Measurements from ENCODE around the gene COL15A1.
A peak's percentile ranks its signal among the peaks of the same experiment; 100 is the strongest.

The COL15A1 gene

DNA sequence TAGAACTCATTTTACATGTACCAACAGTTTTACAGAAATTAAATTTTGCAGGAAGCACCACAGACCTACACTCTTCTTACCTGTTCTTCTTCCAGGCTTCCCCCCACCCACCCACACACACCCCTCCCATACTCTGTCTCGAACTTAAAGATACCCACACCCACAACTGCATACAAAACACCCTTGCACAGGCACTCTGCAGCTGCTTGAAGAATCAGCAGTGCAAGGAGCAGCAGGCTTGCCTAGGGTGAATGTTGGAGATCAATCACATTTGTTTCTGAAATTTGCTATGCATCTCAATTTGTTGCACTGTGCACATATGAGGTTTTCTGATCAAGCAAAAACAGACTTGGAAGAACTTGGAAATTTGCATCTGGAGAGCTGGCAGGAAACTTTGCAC is 83.7 kb downstream of the COL15A1 start:
- H3K23ac ChIP-seq (ENCODE audit: low read length) = no peak overlapping the region
- no peak overlapping the region for H3K4ac ChIP-seq (ENCODE audit: low read depth, low read length)
- H3K4me1 ChIP-seq (ENCODE audit: control insufficient read depth in 1 of 2, insufficient read depth in 2 of 2, low read length in 2 of 2) = peaks cover 4 to 7% of the 10 kb centered on the region in 2 experiments
- H3K9me3 ChIP-seq (ENCODE audit: insufficient read depth, low read depth, low read length) = peaks cover 3% of the 10 kb centered on the region
- H3K4me3 ChIP-seq (ENCODE audit: low read depth, low read length) = no peak overlapping the region
- H3K79me2 ChIP-seq (ENCODE audit: control insufficient read depth, insufficient read depth, low read length, poor library complexity) = no peaks in the 10 kb centered on the region
- H2AK5ac ChIP-seq (ENCODE audit: low read length) = no peak overlapping the region
- WGBS (ENCODE audit: extremely low coverage, insufficient coverage, insufficient read length) = no CpG with 5 or more reads among the region's 1 CpG
- no peak overlapping the region for H3K4me2 ChIP-seq (ENCODE audit: low read length)
- no peak overlapping the region for H2BK5ac ChIP-seq (ENCODE audit: low read depth, low read length, poor library complexity)
- no peak overlapping the region for H4K12ac ChIP-seq (ENCODE audit: low read depth, low read length)
- H3K14ac ChIP-seq (ENCODE audit: low read length) = no peak overlapping the region
- no peak overlapping the region for H4K91ac ChIP-seq (ENCODE audit: low read depth, low read length)
- no peak overlapping the region for H3K9ac ChIP-seq (ENCODE audit: low read length)
- H4K8ac ChIP-seq (ENCODE audit: low read depth, low read length) = no peak overlapping the region
- H3K79me1 ChIP-seq (ENCODE audit: low read length) = peaks cover 9% of the 10 kb centered on the region
- H3K36me3 ChIP-seq (ENCODE audit: control insufficient read depth in 1 of 2, insufficient read depth in 2 of 2, low read length in 2 of 2) = no peaks in the 10 kb centered on the region
- no peak overlapping the region for H2AFZ ChIP-seq (ENCODE audit: insufficient read depth, low read length, poor library complexity)
- no peak for DNase-seq
- H3K27me3 ChIP-seq (ENCODE audit: insufficient read depth, low read length) = no peaks in the 10 kb centered on the region
- no peak overlapping the region for H3K27ac ChIP-seq (ENCODE audit: low read depth, low read length)
- no peak overlapping the region for H2BK12ac ChIP-seq (ENCODE audit: low read length)
- no peak overlapping the region for H2BK120ac ChIP-seq (ENCODE audit: insufficient read depth, low read length, poor library complexity)
- H3K18ac ChIP-seq (ENCODE audit: low read length) = no peak overlapping the region

DNA sequence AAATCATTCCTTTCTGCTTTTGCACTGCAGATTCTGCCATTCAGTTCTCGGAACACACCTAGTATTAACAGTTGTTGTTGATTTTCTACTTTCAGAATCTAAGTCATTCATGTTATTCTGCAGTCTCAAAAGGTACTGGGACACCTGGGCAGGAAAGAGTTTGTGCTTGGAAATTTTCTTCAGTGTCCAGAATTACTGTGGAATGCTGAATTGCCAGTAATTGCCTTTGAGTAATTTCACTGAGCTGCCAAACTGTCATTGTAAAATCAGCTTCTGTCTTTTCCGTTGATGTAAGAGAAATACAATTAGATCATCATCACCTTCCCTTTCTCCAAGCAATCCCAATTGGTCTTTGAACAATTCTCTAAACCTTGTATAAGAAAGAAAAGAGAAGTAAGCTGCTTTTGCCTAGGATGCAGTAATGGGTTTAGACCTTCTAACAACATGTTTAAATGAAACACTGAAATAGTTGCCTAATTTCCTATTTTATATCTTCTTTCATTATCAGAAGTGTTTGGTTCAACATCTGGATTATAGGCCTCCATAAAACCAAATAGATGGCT is 85.5 kb downstream of the COL15A1 start:
- Histone ChIP-seq H3K4me3 (ENCODE audit: low read depth, low read length) (no peak overlapping the region), H3K4ac (ENCODE audit: low read depth, low read length) (no peak overlapping the region), H4K91ac (ENCODE audit: low read depth, low read length) (peak overlapping the region; percentile 32), H3K14ac (ENCODE audit: low read length) (no peak overlapping the region), H2AFZ (ENCODE audit: insufficient read depth, low read length, poor library complexity) (no peak overlapping the region), H3K79me2 (ENCODE audit: control insufficient read depth, insufficient read depth, low read length, poor library complexity) (no peaks in the 10 kb centered on the region), H3K79me1 (ENCODE audit: low read length) (peaks cover 7% of the 10 kb centered on the region), H3K18ac (ENCODE audit: low read length) (no peak overlapping the region), H3K23ac (ENCODE audit: low read length) (no peak overlapping the region), H3K27me3 (ENCODE audit: insufficient read depth, low read length) (no peaks in the 10 kb centered on the region), H4K8ac (ENCODE audit: low read depth, low read length) (no peak overlapping the region), H3K9ac (ENCODE audit: low read length) (no peak overlapping the region), H2BK5ac (ENCODE audit: low read depth, low read length, poor library complexity) (no peak overlapping the region), H3K9me3 (ENCODE audit: insufficient read depth, low read depth, low read length) (peaks cover 3% of the 10 kb centered on the region), H2AK5ac (ENCODE audit: low read length) (no peak overlapping the region), H3K4me1 (ENCODE audit: control insufficient read depth in 1 of 2, insufficient read depth in 2 of 2, low read length in 2 of 2) (peaks cover 4 to 7% of the 10 kb centered on the region in 2 experiments), H3K27ac (ENCODE audit: low read depth, low read length) (peak overlapping the region; percentile 19), H2BK12ac (ENCODE audit: low read length) (no peak overlapping the region), H3K4me2 (ENCODE audit: low read length) (no peak overlapping the region), H2BK120ac (ENCODE audit: insufficient read depth, low read length, poor library complexity) (no peak overlapping the region), H3K36me3 (ENCODE audit: control insufficient read depth in 1 of 2, insufficient read depth in 2 of 2, low read length in 2 of 2) (no peaks in the 10 kb centered on the region), H4K12ac (ENCODE audit: low read depth, low read length) (no peak overlapping the region)
- no CpG with 5 or more reads among the region's 2 CpGs for WGBS (ENCODE audit: extremely low coverage, insufficient coverage, insufficient read length)
- DNase-seq = peak; percentile 75 to 89

DNA sequence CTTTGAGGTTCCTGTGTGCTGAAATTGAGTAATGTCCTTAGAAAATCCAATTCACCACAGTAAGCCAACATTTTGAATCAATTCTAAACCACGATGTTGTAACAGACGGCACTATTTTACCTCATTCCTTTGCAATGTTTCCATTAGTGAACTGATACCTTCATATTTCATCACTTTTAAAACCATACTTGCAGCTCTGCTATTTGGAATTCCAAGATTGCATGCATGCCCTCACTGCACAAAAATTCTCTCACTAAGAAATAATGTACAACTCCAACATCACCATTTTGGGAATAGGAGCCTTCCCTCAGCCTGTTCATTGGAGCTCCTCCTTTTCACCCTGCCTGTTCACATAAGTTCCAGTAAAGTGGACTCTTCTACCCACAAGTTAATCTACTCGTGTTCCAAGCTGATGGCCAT is 86.4 kb downstream of the COL15A1 start:
- H3K4ac ChIP-seq (ENCODE audit: low read depth, low read length) = no peak overlapping the region
- DNase-seq = peak; percentile 68 to 96
- no peak overlapping the region for H3K23ac ChIP-seq (ENCODE audit: low read length)
- H3K27ac ChIP-seq (ENCODE audit: low read depth, low read length) = no peak overlapping the region
- no peak overlapping the region for H3K14ac ChIP-seq (ENCODE audit: low read length)
- H4K12ac ChIP-seq (ENCODE audit: low read depth, low read length) = no peak overlapping the region
- H2BK12ac ChIP-seq (ENCODE audit: low read length) = no peak overlapping the region
- H2BK5ac ChIP-seq (ENCODE audit: low read depth, low read length, poor library complexity) = no peak overlapping the region
- no peak overlapping the region for H3K4me2 ChIP-seq (ENCODE audit: low read length)
- no peaks in the 10 kb centered on the region for H3K79me2 ChIP-seq (ENCODE audit: control insufficient read depth, insufficient read depth, low read length, poor library complexity)
- no peak overlapping the region for H2BK120ac ChIP-seq (ENCODE audit: insufficient read depth, low read length, poor library complexity)
- H2AK5ac ChIP-seq (ENCODE audit: low read length) = no peak overlapping the region
- no peak overlapping the region for H3K4me3 ChIP-seq (ENCODE audit: low read depth, low read length)
- H3K79me1 ChIP-seq (ENCODE audit: low read length) = peaks cover 7% of the 10 kb centered on the region
- no peaks in the 10 kb centered on the region for H3K27me3 ChIP-seq (ENCODE audit: insufficient read depth, low read length)
- H3K9ac ChIP-seq (ENCODE audit: low read length) = no peak overlapping the region
- H4K8ac ChIP-seq (ENCODE audit: low read depth, low read length) = no peak overlapping the region
- no peaks in the 10 kb centered on the region for H3K36me3 ChIP-seq (ENCODE audit: control insufficient read depth in 1 of 2, insufficient read depth in 2 of 2, low read length in 2 of 2)
- no peak overlapping the region for H2AFZ ChIP-seq (ENCODE audit: insufficient read depth, low read length, poor library complexity)
- H4K91ac ChIP-seq (ENCODE audit: low read depth, low read length) = no peak overlapping the region
- no CpG with 5 or more reads among the region's 3 CpGs for WGBS (ENCODE audit: extremely low coverage, insufficient coverage, insufficient read length)
- peaks cover 4 to 7% of the 10 kb centered on the region in 2 experiments for H3K4me1 ChIP-seq (ENCODE audit: control insufficient read depth in 1 of 2, insufficient read depth in 2 of 2, low read length in 2 of 2)
- no peak overlapping the region for H3K18ac ChIP-seq (ENCODE audit: low read length)
- H3K9me3 ChIP-seq (ENCODE audit: insufficient read depth, low read depth, low read length) = peaks cover 3% of the 10 kb centered on the region

DNA sequence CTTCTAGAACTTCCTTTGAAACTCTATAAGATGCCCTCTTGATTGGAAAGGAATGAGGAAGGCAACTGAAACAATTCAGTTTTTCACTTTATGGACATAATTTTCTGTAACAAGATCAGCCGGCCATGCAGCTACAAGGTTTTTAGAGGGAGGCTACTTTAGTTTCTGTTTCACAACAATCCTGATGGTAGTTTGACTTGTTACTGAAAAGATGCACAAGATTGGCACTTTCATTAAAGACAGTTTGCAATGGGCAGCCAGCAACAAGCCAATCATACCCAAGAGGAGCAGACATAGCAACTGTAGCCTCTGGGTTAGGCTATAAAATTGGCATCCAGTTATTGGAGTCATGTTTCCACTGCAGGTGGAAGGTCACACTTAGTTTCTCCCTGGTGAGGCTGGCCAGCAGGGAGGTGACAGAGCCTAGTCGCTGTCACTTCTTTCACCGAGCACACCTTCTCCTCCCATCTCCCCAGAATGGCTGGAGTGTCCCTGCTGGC is 87.0 kb downstream of the COL15A1 start:
- Histone ChIP-seq H3K23ac (ENCODE audit: low read length) (no peak overlapping the region), H3K4me1 (ENCODE audit: control insufficient read depth in 1 of 2, insufficient read depth in 2 of 2, low read length in 2 of 2) (peaks cover 4 to 7% of the 10 kb centered on the region in 2 experiments), H4K8ac (ENCODE audit: low read depth, low read length) (peak overlapping the region; percentile 9), H3K27ac (ENCODE audit: low read depth, low read length) (no peak overlapping the region), H3K14ac (ENCODE audit: low read length) (peak overlapping the region; percentile 4), H4K12ac (ENCODE audit: low read depth, low read length) (no peak overlapping the region), H3K36me3 (ENCODE audit: control insufficient read depth in 1 of 2, insufficient read depth in 2 of 2, low read length in 2 of 2) (no peaks in the 10 kb centered on the region), H3K9ac (ENCODE audit: low read length) (no peak overlapping the region), H3K4me2 (ENCODE audit: low read length) (no peak overlapping the region), H3K4ac (ENCODE audit: low read depth, low read length) (peak overlapping the region; percentile 12), H3K79me1 (ENCODE audit: low read length) (peaks cover 7% of the 10 kb centered on the region), H2AFZ (ENCODE audit: insufficient read depth, low read length, poor library complexity) (no peak overlapping the region), H4K91ac (ENCODE audit: low read depth, low read length) (peak overlapping the region; percentile 36), H3K9me3 (ENCODE audit: insufficient read depth, low read depth, low read length) (peaks cover 3% of the 10 kb centered on the region), H2BK12ac (ENCODE audit: low read length) (peak overlapping the region; percentile 25), H3K27me3 (ENCODE audit: insufficient read depth, low read length) (no peaks in the 10 kb centered on the region), H2BK5ac (ENCODE audit: low read depth, low read length, poor library complexity) (peak overlapping the region; percentile 23), H3K4me3 (ENCODE audit: low read depth, low read length) (peak overlapping the region; percentile 3), H3K18ac (ENCODE audit: low read length) (peak overlapping the region; percentile 17), H2BK120ac (ENCODE audit: insufficient read depth, low read length, poor library complexity) (peak overlapping the region; percentile 37), H3K79me2 (ENCODE audit: control insufficient read depth, insufficient read depth, low read length, poor library complexity) (no peaks in the 10 kb centered on the region), H2AK5ac (ENCODE audit: low read length) (no peak overlapping the region)
- no CpG with 5 or more reads among the region's 3 CpGs for WGBS (ENCODE audit: extremely low coverage, insufficient coverage, insufficient read length)
- DNase-seq = peak; percentile 54 to 84

Measured in trophoblast cell (in vitro differentiated cells and primary cell).